GM19455 (cell line): ENCODE data around the gene BIN1.

Source experiments
- ATAC-seq: cut with Tn5 transposase; IDR thresholded peaks from one replicate; pipeline ENCODE4 v1.9.1; 2021; ENCODE audit not compliant: unreplicated experiment

Gene BIN1

GRCh38 chr2:127058954-127059252 lies 48.1 kb downstream of the BIN1 start:
- no peak for ATAC-seq

- no peak for ATAC-seq
Observed at GRCh38 chr2:127058246-127058953, 48.6 kb downstream of the BIN1 start.

- ATAC-seq: no peak
Observed at GRCh38 chr2:127057371-127058245, 49.3 kb downstream of the BIN1 start.

GRCh38 chr2:127056631-127057370 lies 50.2 kb downstream of the BIN1 start:
- ATAC-seq: no peak

GRCh38 chr2:127056086-127056485 lies 50.9 kb downstream of the BIN1 start:
- no peak for ATAC-seq

- no peak for ATAC-seq
Observed at GRCh38 chr2:127055786-127056076, 51.2 kb downstream of the BIN1 start.

GRCh38 chr2:127054996-127055785 lies 51.8 kb downstream of the BIN1 start:
- no peak for ATAC-seq

GRCh38 chr2:127054604-127054930 lies 52.4 kb downstream of the BIN1 start:
- ATAC-seq: no peak

- ATAC-seq: no peak
Observed at GRCh38 chr2:127053731-127054603, 53.0 kb downstream of the BIN1 start.

GRCh38 chr2:127052771-127053691 lies 53.9 kb downstream of the BIN1 start:
- ATAC-seq: no peak

GRCh38 chr2:127052057-127052770 lies 54.7 kb downstream of the BIN1 start:
- ATAC-seq: no peak

GRCh38 chr2:127051116-127052056 lies 55.6 kb downstream of the BIN1 start:
- ATAC-seq: no peak

GRCh38 chr2:127050803-127051115 lies 56.2 kb downstream of the BIN1 start:
- ATAC-seq: no peak

- peak; percentile 63 for ATAC-seq
Observed at GRCh38 chr2:127049927-127050802, 56.8 kb downstream of the BIN1 start.

GRCh38 chr2:127048969-127049897 lies 57.7 kb downstream of the BIN1 start:
- no peak for ATAC-seq

- ATAC-seq: no peak
Observed at GRCh38 chr2:127048618-127048935, 58.4 kb downstream of the BIN1 start.
